ENCODE results near the gene GGCX.
A peak's percentile ranks its signal among the peaks of the same experiment; 100 is the strongest.

GGCX gene

DNA sequence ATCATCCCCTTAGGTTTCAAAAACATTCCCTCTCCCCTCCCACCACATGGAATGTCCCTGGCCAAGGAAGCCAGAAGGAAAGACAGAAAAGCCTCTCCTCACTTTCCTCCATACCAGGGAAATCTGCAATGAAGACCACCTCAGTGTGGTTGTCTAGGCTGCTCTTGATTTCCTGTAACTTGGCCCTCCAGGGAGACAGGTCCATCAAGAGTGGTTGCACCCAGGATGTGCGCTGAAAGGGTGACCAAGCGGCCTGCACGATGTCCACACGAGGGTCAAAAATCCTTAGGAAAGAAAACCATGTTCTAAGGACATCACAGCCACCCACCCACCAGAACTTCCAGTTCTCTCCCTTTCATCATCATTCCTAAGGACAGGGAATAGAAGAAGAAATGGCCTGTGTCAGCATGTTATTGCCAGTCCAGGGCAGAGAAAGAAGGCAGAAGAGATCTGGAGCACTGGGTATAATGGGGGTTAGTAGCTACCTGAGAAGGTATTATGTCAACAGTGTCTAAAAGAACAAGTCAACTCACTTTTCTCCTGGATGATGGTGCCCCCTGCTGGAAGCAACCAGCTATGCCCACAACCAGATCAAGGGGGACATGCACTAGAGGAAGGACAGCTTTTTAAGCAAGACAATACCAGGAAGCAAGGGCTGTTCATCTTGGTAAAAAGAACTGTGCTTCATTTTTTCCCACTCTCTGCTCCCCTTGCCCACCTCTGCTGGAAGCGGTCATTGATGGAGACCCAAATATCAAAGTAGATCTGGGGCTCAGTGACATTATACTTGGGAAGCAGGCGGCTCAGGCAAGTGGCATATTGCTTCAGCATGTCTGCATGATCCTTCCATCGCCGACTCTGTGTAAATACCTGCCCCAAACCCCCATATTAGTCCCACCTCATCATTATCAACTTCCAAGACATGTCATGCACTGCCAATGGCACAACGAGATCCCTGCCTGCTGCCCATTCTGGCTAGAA is 9.3 kb downstream of the GGCX start:
- no peak for DNase-seq (ENCODE audit: low spot score)
- Histone ChIP-seq H3K27me3 (ENCODE audit: insufficient read depth, poor library complexity, severe bottlenecking) (no peaks in the 10 kb centered on the region), H3K36me3 (ENCODE audit: low read depth) (peaks cover 81% of the 10 kb centered on the region)

DNA sequence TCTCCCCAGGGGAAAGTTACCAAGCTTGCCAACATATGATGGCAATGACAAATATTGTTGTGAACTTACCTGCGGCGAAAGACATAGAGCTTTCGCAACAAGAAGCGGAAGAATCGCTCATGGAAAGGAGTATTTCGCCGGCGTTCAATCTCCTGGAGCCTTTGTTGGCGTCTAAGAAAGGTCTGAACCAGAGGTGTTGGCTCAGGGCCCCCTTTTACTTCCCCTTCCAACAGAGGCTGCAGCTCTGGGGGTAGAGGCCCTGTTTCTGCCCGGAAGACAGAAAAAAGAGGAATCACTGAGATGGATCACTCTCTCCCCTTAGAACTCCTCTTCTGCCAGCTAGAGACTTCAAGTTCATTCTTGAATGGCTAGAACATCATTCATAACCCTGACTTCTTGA is 10.8 kb downstream of the GGCX start:
- peak overlapping the region; percentile 86 for H3K27ac ChIP-seq (ENCODE audit: poor library complexity, severe bottlenecking)
- H3K9me3 ChIP-seq (ENCODE audit: severe bottlenecking), result no peaks in the 10 kb centered on the region
- H3K4me3 ChIP-seq (ENCODE audit: severe bottlenecking), result no peak overlapping the region
- no peak for DNase-seq (ENCODE audit: low spot score)
- ATAC-seq (ENCODE audit: low read depth), result no peak
- H3K36me3 ChIP-seq (ENCODE audit: low read depth), result peaks cover 71% of the 10 kb centered on the region
- no peaks in the 10 kb centered on the region for H3K27me3 ChIP-seq (ENCODE audit: insufficient read depth, poor library complexity, severe bottlenecking)
- TF ChIP-seq, protein P1, sequence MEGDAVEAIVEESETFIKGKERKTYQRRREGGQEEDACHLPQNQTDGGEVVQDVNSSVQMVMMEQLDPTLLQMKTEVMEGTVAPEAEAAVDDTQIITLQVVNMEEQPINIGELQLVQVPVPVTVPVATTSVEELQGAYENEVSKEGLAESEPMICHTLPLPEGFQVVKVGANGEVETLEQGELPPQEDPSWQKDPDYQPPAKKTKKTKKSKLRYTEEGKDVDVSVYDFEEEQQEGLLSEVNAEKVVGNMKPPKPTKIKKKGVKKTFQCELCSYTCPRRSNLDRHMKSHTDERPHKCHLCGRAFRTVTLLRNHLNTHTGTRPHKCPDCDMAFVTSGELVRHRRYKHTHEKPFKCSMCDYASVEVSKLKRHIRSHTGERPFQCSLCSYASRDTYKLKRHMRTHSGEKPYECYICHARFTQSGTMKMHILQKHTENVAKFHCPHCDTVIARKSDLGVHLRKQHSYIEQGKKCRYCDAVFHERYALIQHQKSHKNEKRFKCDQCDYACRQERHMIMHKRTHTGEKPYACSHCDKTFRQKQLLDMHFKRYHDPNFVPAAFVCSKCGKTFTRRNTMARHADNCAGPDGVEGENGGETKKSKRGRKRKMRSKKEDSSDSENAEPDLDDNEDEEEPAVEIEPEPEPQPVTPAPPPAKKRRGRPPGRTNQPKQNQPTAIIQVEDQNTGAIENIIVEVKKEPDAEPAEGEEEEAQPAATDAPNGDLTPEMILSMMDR (IDR thresholded peaks at IDR 0.05; ENCODE audit: poor library complexity, severe bottlenecking), result no peak
- peaks cover 17% of the 10 kb centered on the region for H3K4me1 ChIP-seq (ENCODE audit: insufficient read depth, poor library complexity, severe bottlenecking)

More for the DNA sequence above, 9.3 kb downstream of the GGCX start:
- peak; percentile 54 for ATAC-seq (ENCODE audit: low read depth)
- H3K9me3 ChIP-seq (ENCODE audit: severe bottlenecking), result no peaks in the 10 kb centered on the region
- TF ChIP-seq, protein P1 (IDR thresholded peaks at IDR 0.05; ENCODE audit: poor library complexity, severe bottlenecking), result peak; percentile 84
- H3K4me1 ChIP-seq (ENCODE audit: insufficient read depth, poor library complexity, severe bottlenecking), result peaks cover 9% of the 10 kb centered on the region
- H3K4me3 ChIP-seq (ENCODE audit: severe bottlenecking), result no peak overlapping the region
- peak overlapping the region; percentile 86 for H3K27ac ChIP-seq (ENCODE audit: poor library complexity, severe bottlenecking)

GRCh38 chr2:85549826-85550225 is 11.5 kb downstream of the GGCX start:
- Histone ChIP-seq H3K27me3 (ENCODE audit: insufficient read depth, poor library complexity, severe bottlenecking) (no peaks in the 10 kb centered on the region), H3K27ac (ENCODE audit: poor library complexity, severe bottlenecking) (peak overlapping the region; percentile 86), H3K4me3 (ENCODE audit: severe bottlenecking) (no peak overlapping the region), H3K4me1 (ENCODE audit: insufficient read depth, poor library complexity, severe bottlenecking) (peaks cover 17% of the 10 kb centered on the region), H3K9me3 (ENCODE audit: severe bottlenecking) (no peaks in the 10 kb centered on the region), H3K36me3 (ENCODE audit: low read depth) (peaks cover 71% of the 10 kb centered on the region)
- TF ChIP-seq, protein P1 (IDR thresholded peaks at IDR 0.05; ENCODE audit: poor library complexity, severe bottlenecking), result no peak
- ATAC-seq (ENCODE audit: low read depth), result peak; percentile 35
- DNase-seq (ENCODE audit: low spot score), result no peak

- Histone ChIP-seq H3K4me3 (ENCODE audit: severe bottlenecking) (no peak overlapping the region), H3K36me3 (ENCODE audit: low read depth) (peaks cover 71% of the 10 kb centered on the region), H3K4me1 (ENCODE audit: insufficient read depth, poor library complexity, severe bottlenecking) (peaks cover 17% of the 10 kb centered on the region), H3K27ac (ENCODE audit: poor library complexity, severe bottlenecking) (peak overlapping the region; percentile 86), H3K9me3 (ENCODE audit: severe bottlenecking) (no peaks in the 10 kb centered on the region), H3K27me3 (ENCODE audit: insufficient read depth, poor library complexity, severe bottlenecking) (no peaks in the 10 kb centered on the region)
- DNase-seq (ENCODE audit: low spot score), result no peak
- TF ChIP-seq, protein P1 (IDR thresholded peaks at IDR 0.05; ENCODE audit: poor library complexity, severe bottlenecking), result no peak
- no peak for ATAC-seq (ENCODE audit: low read depth)
These were observed 12.2 kb downstream of the GGCX start for GRCh38 chr2:85549095-85549494.

DNA sequence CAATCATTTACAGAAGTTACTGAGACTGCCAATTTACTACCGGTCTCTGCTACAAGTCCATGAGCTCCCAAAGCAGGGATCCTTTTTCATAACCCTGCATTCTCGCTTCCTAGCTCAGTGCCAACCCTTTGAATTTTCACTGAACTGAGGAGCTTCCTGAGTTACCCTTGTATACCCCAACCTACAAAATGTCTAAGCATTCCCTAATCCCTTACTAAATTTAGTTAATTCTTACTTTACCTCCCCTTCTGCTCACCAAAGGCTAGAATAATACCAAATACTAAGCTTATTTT is 12.7 kb downstream of the GGCX start:
- Histone ChIP-seq H3K9me3 (ENCODE audit: severe bottlenecking) (no peaks in the 10 kb centered on the region), H3K4me1 (ENCODE audit: insufficient read depth, poor library complexity, severe bottlenecking) (peaks cover 17% of the 10 kb centered on the region), H3K27ac (ENCODE audit: poor library complexity, severe bottlenecking) (peak overlapping the region; percentile 86), H3K4me3 (ENCODE audit: severe bottlenecking) (no peak overlapping the region), H3K36me3 (ENCODE audit: low read depth) (peaks cover 71% of the 10 kb centered on the region), H3K27me3 (ENCODE audit: insufficient read depth, poor library complexity, severe bottlenecking) (no peaks in the 10 kb centered on the region)
- TF ChIP-seq, protein P1 (IDR thresholded peaks at IDR 0.05; ENCODE audit: poor library complexity, severe bottlenecking), result no peak
- no peak for DNase-seq (ENCODE audit: low spot score)
- ATAC-seq (ENCODE audit: low read depth), result no peak

Data from RWPE2 (cell line).